Measurements from ENCODE around the gene PICK1. TPM values are rescaled to one million over a fixed set of nuclear protein-coding genes. Genes with fewer than 3 reads are reported as not detected.

The PICK1 gene
- total RNA-seq, 1 donor from 2014 or later: 21.1 TPM

DNA sequence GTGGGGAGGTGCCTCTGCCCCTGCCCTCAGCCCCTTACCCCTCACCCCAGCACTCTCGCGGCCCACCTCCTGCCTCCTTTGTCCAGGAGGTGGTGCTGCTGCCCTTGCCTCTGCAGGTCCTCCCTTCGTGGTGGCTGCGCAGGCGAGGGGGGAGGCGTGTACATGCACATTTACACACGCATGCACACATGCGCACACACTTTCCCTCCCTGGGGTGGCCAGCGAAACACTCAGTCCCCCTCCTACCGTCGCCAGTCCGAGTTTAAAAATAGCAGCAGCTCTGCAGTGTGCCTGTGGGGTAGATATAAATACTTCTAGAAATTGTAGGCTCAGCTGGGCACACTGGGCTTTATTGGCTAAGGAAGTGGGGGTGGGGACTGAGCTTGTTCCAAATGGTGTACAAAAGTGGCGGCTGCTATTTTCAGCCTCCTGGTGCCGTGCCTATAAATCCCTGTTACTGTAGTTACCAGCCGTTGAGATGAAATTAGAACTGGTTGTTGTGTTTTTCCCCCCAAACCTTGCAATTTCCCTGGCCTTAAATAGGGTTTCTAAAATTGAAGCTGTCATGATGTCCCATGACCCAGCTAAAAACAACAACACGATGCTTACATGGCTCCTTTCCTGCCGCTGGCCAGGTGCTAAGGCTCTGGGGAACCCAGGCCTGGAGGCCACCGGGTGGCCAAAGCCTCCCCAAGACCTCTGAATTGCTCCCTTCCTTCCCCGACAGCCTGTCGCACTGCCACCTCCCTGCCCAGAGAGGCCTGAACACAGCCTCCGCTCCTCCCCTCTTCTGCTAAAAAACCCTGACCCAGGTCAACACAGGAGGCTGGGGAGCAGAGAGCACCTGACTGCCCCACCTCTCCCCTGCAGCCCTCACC lies 12.4 kb downstream of the PICK1 start:
- DNase-seq (ENCODE audit: extremely low spot score in 2 of 2): no peak
- intact Hi-C loops (cut with DNase I): loop anchor here (10.0 kb wide), 1 partner anchor 115 kb away; the partner anchor contains the start of gene PLA2G6
- H3K9me3 ChIP-seq: no peaks in the 10 kb centered on the region

DNA sequence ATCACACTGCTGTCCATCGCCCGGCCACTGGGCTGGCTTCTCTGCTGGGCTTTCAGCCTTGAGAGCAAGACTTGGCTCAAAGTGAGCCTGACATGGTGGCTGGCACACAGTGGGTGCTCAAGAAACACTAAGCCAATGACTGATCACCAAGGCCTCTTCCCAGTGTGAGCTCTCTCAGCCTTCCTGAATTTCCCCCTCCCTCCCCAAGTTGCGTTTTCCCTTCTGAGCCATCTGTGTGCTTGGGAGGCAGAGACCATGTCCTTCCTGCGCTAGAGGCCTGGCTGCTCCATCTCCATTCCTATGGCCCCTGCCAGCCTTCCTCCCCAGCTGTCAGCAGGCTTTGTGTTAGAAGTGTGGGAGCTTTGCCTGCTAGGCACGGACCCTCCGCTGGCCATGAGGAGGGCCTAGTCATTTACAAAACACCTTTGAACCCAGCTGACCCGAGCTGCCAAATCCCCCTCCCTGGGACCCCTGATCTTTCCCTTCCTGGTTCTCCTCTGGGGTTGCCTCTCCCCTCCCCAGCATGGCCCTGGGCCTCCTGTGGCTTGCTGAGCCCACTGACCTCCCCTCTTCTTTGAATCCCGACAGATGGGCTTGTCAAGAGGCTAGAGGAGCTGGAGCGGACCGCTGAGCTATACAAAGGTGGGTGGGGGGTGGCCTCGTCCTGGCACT lies 13.2 kb downstream of the PICK1 start:
- TF ChIP-seq, protein P1, sequence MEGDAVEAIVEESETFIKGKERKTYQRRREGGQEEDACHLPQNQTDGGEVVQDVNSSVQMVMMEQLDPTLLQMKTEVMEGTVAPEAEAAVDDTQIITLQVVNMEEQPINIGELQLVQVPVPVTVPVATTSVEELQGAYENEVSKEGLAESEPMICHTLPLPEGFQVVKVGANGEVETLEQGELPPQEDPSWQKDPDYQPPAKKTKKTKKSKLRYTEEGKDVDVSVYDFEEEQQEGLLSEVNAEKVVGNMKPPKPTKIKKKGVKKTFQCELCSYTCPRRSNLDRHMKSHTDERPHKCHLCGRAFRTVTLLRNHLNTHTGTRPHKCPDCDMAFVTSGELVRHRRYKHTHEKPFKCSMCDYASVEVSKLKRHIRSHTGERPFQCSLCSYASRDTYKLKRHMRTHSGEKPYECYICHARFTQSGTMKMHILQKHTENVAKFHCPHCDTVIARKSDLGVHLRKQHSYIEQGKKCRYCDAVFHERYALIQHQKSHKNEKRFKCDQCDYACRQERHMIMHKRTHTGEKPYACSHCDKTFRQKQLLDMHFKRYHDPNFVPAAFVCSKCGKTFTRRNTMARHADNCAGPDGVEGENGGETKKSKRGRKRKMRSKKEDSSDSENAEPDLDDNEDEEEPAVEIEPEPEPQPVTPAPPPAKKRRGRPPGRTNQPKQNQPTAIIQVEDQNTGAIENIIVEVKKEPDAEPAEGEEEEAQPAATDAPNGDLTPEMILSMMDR (IDR thresholded peaks at IDR 0.05): no peak
- no peak for TF ChIP-seq POLR2A (IDR thresholded peaks at IDR 0.05)
- TF ChIP-seq POLR2AphosphoS5 (IDR thresholded peaks at IDR 0.05; ENCODE audit: insufficient read depth in 1 of 2, low read depth in 1 of 2): no peak
- intact Hi-C loops (cut with DNase I): no loop called here
- H3K4me1 ChIP-seq: peaks cover 9% of the 10 kb centered on the region
- H3K36me3 ChIP-seq: peaks cover 0 to 50% of the 10 kb centered on the region in 2 donors
- H3K9me3 ChIP-seq: no peaks in the 10 kb centered on the region
- DNase-seq (ENCODE audit: extremely low spot score in 2 of 2): no peak
- no peak overlapping the region for H3K4me3 ChIP-seq
- peak overlapping the region; percentile 85 for H3K27ac ChIP-seq
- no peaks in the 10 kb centered on the region for H3K27me3 ChIP-seq

More for the DNA sequence above, 12.4 kb downstream of the PICK1 start:
- TF ChIP-seq, protein P1 (IDR thresholded peaks at IDR 0.05): peak in 1 of 3 experiments; percentile 12
- TF ChIP-seq POLR2A (IDR thresholded peaks at IDR 0.05) (no peak), POLR2AphosphoS5 (IDR thresholded peaks at IDR 0.05; ENCODE audit: insufficient read depth in 1 of 2, low read depth in 1 of 2) (peak; percentile 56 to 67)
- Histone ChIP-seq H3K27ac (peak overlapping the region; percentile 85), H3K27me3 (no peaks in the 10 kb centered on the region), H3K4me1 (peaks cover 9% of the 10 kb centered on the region), H3K4me3 (no peak overlapping the region), H3K36me3 (peaks cover 0 to 50% of the 10 kb centered on the region in 2 donors)

DNA sequence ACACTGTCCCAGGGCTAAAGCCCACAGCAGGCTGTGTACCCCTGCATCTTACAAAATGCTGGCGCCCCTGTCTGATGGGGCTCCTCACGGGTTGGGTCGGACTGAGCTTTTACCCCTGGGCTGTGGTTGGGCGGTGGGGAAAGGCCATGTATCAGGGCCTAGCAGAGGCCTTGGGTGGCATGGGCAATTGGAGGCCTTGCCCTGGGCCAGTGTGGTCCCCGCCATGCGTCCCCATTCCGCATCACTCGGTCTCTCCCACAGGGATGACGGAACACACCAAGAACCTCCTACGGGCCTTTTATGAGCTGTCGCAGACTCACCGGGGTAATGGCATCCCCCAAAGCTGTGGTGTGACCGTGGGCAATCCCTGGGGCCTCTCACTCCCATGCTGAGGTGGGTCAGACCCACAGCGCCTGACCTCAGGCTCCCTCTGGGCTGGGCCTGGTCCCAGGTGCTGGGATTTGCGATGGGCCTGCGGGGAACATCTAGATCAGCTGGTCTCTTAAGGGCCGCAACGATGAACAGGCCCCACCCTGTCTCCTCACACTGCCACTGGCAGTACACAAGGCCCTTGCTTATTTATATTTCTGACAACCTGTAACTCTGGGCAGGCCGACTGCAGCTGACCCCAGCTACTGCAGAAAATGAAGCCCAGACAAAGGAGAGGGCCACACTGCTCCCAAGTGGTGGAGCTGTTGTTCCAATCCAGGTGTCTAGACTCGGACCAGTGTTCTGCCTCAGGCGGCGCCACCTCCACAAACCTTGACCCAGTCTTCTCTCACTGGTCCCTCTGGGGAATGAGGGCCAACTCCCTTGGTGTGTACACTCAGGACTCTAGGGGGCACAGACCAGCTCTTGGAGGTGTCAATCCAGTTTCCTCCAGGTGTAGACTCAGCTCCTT lies 14.5 kb downstream of the PICK1 start:
- no peak for DNase-seq (ENCODE audit: extremely low spot score in 2 of 2)
- H3K27me3 ChIP-seq: no peaks in the 10 kb centered on the region
- no peak overlapping the region for H3K4me3 ChIP-seq
- no peak overlapping the region for H3K27ac ChIP-seq
- TF ChIP-seq, protein P1 (IDR thresholded peaks at IDR 0.05): no peak
- no peak for TF ChIP-seq POLR2A (IDR thresholded peaks at IDR 0.05)
- intact Hi-C loops (cut with DNase I): no loop called here
- H3K4me1 ChIP-seq: peaks cover 9% of the 10 kb centered on the region
- no peaks in the 10 kb centered on the region for H3K9me3 ChIP-seq
- H3K36me3 ChIP-seq: peaks cover 0 to 48% of the 10 kb centered on the region in 2 donors

DNA sequence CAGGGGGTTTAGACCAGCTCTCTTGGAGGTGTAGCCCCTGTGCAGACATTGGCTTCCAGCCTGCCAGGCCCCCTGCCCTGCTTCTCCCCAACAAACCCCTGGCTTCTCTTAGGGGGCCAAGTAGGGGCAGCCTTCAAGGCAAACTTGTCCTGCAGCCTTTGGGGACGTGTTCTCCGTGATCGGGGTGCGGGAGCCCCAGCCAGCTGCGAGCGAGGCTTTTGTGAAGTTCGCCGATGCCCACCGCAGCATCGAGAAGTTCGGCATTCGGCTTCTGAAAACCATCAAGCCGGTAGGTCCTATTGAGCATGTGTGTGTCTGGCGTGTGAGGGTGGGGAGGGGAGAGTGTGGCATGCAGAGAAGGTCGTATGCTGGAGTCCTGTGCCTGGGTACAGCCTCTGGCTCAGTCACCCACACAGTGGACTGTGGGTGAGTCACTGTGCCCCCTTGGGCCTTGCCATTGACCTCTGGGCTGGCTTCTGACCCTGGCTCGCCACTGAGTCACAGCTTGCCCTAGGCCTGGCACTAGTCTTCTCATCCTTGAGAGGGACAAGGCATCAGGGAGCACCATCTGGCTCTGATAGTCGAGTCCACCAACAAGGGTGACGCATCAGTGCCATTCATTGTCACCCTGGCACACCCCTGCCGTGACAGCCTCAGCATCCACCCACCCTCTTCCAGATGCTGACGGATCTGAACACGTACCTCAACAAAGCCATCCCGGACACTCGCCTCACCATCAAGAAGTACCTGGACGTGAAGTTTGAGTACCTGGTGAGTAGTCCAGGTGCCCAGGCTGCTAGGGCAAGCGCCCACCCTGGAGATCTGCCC lies 15.3 kb downstream of the PICK1 start:
- Histone ChIP-seq H3K4me3 (no peak overlapping the region), H3K9me3 (no peaks in the 10 kb centered on the region), H3K27me3 (no peaks in the 10 kb centered on the region), H3K36me3 (peaks cover 0 to 47% of the 10 kb centered on the region in 2 donors), H3K4me1 (peaks cover 9% of the 10 kb centered on the region), H3K27ac (no peak overlapping the region)
- intact Hi-C loops (cut with DNase I): no loop called here
- DNase-seq (ENCODE audit: extremely low spot score in 2 of 2): no peak
- TF ChIP-seq POLR2AphosphoS5 (IDR thresholded peaks at IDR 0.05; ENCODE audit: insufficient read depth in 1 of 2, low read depth in 1 of 2) (no peak), POLR2A (IDR thresholded peaks at IDR 0.05) (no peak)
- TF ChIP-seq, protein P1 (IDR thresholded peaks at IDR 0.05): no peak

All from vagina (tissue), 2 donors.